ENCODE results near the gene PDGFD. TPM values are rescaled to one million over a fixed set of nuclear protein-coding genes. Genes with fewer than 3 reads are reported as not detected.

PDGFD gene
- total RNA-seq, 2 donors from 2014 or later: 2.3 to 4.8 TPM

GRCh38 chr11:103889679-103890078 is 274.3 kb downstream of the PDGFD start:
- peaks cover 10% of the 10 kb centered on the region for H3K9me3 Mint-ChIP-seq
- TF ChIP-seq CTCF (conservative IDR thresholded peaks at IDR 0.05): no peak

GRCh38 chr11:103888541-103888951 is 275.4 kb downstream of the PDGFD start:
- H3K36me3 ChIP-seq (ENCODE audit: control insufficient read depth, insufficient read depth, low read length): no peaks in the 10 kb centered on the region
- H3K27me3 Mint-ChIP-seq (ENCODE audit: insufficient read depth): peaks cover 53% of the 10 kb centered on the region
- H3K4me3 ChIP-seq (ENCODE audit: low read length): no peak overlapping the region
- H3K4me3 Mint-ChIP-seq: no peak overlapping the region
- no peak for DNase-seq
- no peak overlapping the region for H3K9ac ChIP-seq (ENCODE audit: extremely low read depth, low read length, poor library complexity, severe bottlenecking)
- peaks cover 10% of the 10 kb centered on the region for H3K4me1 Mint-ChIP-seq
- H3K4me1 ChIP-seq (ENCODE audit: control insufficient read depth, insufficient read depth, low read length): peaks cover 2% of the 10 kb centered on the region
- TF ChIP-seq CTCF (conservative IDR thresholded peaks at IDR 0.05): no peak
- H3K27ac ChIP-seq (ENCODE audit: low read depth, low read length): no peak overlapping the region
- H3K36me3 Mint-ChIP-seq (ENCODE audit: low read depth): no peaks in the 10 kb centered on the region
- peaks cover 10% of the 10 kb centered on the region for H3K9me3 Mint-ChIP-seq
- H3K9me3 ChIP-seq (ENCODE audit: control insufficient read depth, low read length): peaks cover 11% of the 10 kb centered on the region
- peaks cover 7% of the 10 kb centered on the region for H3K27me3 ChIP-seq (ENCODE audit: control insufficient read depth, insufficient read depth, low read length, poor library complexity, severe bottlenecking)
- H3K27ac Mint-ChIP-seq: no peak overlapping the region

More at GRCh38 chr11:103889679-103890078, 274.3 kb downstream of the PDGFD start:
- Mint-ChIP-seq H3K4me1 (peaks cover 21% of the 10 kb centered on the region), H3K36me3 (ENCODE audit: low read depth) (no peaks in the 10 kb centered on the region), H3K27me3 (ENCODE audit: insufficient read depth) (peaks cover 55% of the 10 kb centered on the region), H3K27ac (no peak overlapping the region), H3K4me3 (no peak overlapping the region)
- Histone ChIP-seq H3K27me3 (ENCODE audit: control insufficient read depth, insufficient read depth, low read length, poor library complexity, severe bottlenecking) (peaks cover 7% of the 10 kb centered on the region), H3K36me3 (ENCODE audit: control insufficient read depth, insufficient read depth, low read length) (no peaks in the 10 kb centered on the region), H3K9ac (ENCODE audit: extremely low read depth, low read length, poor library complexity, severe bottlenecking) (no peak overlapping the region), H3K4me1 (ENCODE audit: control insufficient read depth, insufficient read depth, low read length) (peaks cover 4% of the 10 kb centered on the region), H3K4me3 (ENCODE audit: low read length) (no peak overlapping the region), H3K27ac (ENCODE audit: low read depth, low read length) (no peak overlapping the region), H3K9me3 (ENCODE audit: control insufficient read depth, low read length) (peaks cover 11% of the 10 kb centered on the region)
- DNase-seq: no peak

DNA sequence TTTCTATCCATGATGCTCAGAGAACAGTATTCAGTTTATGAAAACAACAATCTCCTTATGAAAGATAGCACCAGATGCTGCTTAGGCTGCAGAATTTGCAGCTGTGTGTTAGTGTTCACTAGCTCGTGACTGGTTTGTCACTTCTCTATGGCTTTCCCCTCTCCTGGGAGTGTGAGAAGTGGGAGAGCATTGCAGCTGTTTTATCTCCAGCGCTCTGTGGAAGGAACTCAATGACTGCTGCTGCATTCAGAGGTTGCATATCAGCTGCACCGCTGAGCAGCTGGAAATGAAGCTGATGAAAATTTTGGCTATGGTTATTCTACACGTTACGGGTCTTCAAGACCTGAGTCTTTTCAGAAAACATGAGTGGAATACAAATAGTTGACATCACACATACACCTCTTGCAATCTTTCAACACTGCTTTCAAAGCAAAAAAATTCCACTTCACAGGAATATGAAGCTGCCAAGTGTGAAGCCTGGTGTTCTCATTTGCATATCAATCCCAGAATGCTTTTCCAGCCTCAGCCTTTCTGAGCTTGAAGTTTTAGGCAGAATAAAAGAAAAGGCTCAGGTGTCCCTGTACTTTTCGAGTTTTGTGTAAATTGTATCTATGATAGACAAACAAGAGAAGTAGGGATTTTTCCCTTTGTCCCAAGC is 276.8 kb downstream of the PDGFD start:
- no peak overlapping the region for H3K27ac Mint-ChIP-seq
- Histone ChIP-seq H3K27ac (ENCODE audit: low read depth, low read length) (no peak overlapping the region), H3K4me3 (ENCODE audit: low read length) (no peak overlapping the region), H3K9me3 (ENCODE audit: control insufficient read depth, low read length) (peaks cover 11% of the 10 kb centered on the region), H3K9ac (ENCODE audit: extremely low read depth, low read length, poor library complexity, severe bottlenecking) (no peak overlapping the region), H3K36me3 (ENCODE audit: control insufficient read depth, insufficient read depth, low read length) (no peaks in the 10 kb centered on the region), H3K4me1 (ENCODE audit: control insufficient read depth, insufficient read depth, low read length) (no peaks in the 10 kb centered on the region), H3K27me3 (ENCODE audit: control insufficient read depth, insufficient read depth, low read length, poor library complexity, severe bottlenecking) (peaks cover 7% of the 10 kb centered on the region)
- H3K9me3 Mint-ChIP-seq: peaks cover 10% of the 10 kb centered on the region
- H3K27me3 Mint-ChIP-seq (ENCODE audit: insufficient read depth): peaks cover 42% of the 10 kb centered on the region
- H3K36me3 Mint-ChIP-seq (ENCODE audit: low read depth): no peaks in the 10 kb centered on the region
- no peak for TF ChIP-seq CTCF (conservative IDR thresholded peaks at IDR 0.05)
- 75 to 80% methylated on average over 2 to 6 of the region's 6 CpGs for WGBS, 2 experiments (ENCODE audit: insufficient coverage in 1 of 2, insufficient read length in 1 of 2)
- no peak overlapping the region for H3K4me3 Mint-ChIP-seq
- H3K4me1 Mint-ChIP-seq: no peaks in the 10 kb centered on the region
- DNase-seq: no peak
